WERI-Rb-1 (cell line): Measurements from ENCODE around the gene TPM1.

Experiments
- DNase-seq: peaks from one replicate; pipeline ENCODE4 v3.0.0-alpha.2; 2020
- H3K27ac ChIP-seq: fragments of 250-450 bp; sonication (Bioruptor Pico); 2 replicates; pipeline ENCODE4 v1.5.1; 2020; ENCODE audit warnings: mild to moderate bottlenecking, moderate library complexity
- H3K27me3 ChIP-seq: fragments of 250-450 bp; sonication (Bioruptor Pico); 2 replicates; pipeline ENCODE4 v1.5.1; 2021; ENCODE audit warnings: mild to moderate bottlenecking, low read depth, moderate library complexity; ENCODE audit not compliant: insufficient read depth, severe bottlenecking
- H3K36me3 ChIP-seq: fragments of 250-450 bp; sonication (Bioruptor Pico); 2 replicates; pipeline ENCODE4 v1.5.1; 2020; ENCODE audit warnings: mild to moderate bottlenecking, moderate library complexity
- H3K4me3 ChIP-seq: 2 replicates; pipeline ENCODE4 v1.5.1; 2011; ENCODE audit warnings: low read depth, mild to moderate bottlenecking, control low read depth, low read length
- H3K9me3 ChIP-seq: fragments of 250-450 bp; sonication (Bioruptor Pico); 2 replicates; pipeline ENCODE4 v1.5.1; 2021; ENCODE audit warnings: mild to moderate bottlenecking, moderate library complexity; ENCODE audit not compliant: severe bottlenecking
- CTCF ChIP-seq: IDR thresholded peaks from 2 replicates; pipeline ENCODE4 v1.5.1; 2011; ENCODE audit warnings: low read depth, mild to moderate bottlenecking, control low read depth, inconsistent platforms, low read length

Gene TPM1

GRCh38 chr15:63013052-63013808, 29.3 kb upstream of the TPM1 start:
- DNase-seq, result no peak
- TF ChIP-seq CTCF, result no peak
- no peak overlapping the region for H3K27ac ChIP-seq
- H3K4me3 ChIP-seq, result no peak overlapping the region
- H3K9me3 ChIP-seq, result no peaks in the 10 kb centered on the region
- H3K36me3 ChIP-seq, result no peaks in the 10 kb centered on the region
- H3K27me3 ChIP-seq, result no peaks in the 10 kb centered on the region

- TF ChIP-seq CTCF, result no peak
- Histone ChIP-seq H3K4me3 (no peak overlapping the region), H3K36me3 (no peaks in the 10 kb centered on the region), H3K9me3 (no peaks in the 10 kb centered on the region), H3K27me3 (no peaks in the 10 kb centered on the region), H3K27ac (no peak overlapping the region)
- DNase-seq, result no peak
Observed at GRCh38 chr15:63014578-63014977, 28.0 kb upstream of the TPM1 start.

GRCh38 chr15:63015618-63016017, 26.9 kb upstream of the TPM1 start:
- no peak for TF ChIP-seq CTCF
- Histone ChIP-seq H3K27ac (no peak overlapping the region), H3K36me3 (no peaks in the 10 kb centered on the region), H3K4me3 (no peak overlapping the region), H3K9me3 (no peaks in the 10 kb centered on the region), H3K27me3 (no peaks in the 10 kb centered on the region)
- no peak for DNase-seq

- no peaks in the 10 kb centered on the region for H3K9me3 ChIP-seq
- no peak for TF ChIP-seq CTCF
- no peaks in the 10 kb centered on the region for H3K36me3 ChIP-seq
- no peak overlapping the region for H3K27ac ChIP-seq
- H3K27me3 ChIP-seq, result no peaks in the 10 kb centered on the region
- DNase-seq, result no peak
- H3K4me3 ChIP-seq, result no peak overlapping the region
Observed at GRCh38 chr15:63016234-63016633, 26.3 kb upstream of the TPM1 start.

- no peak overlapping the region for H3K4me3 ChIP-seq
- TF ChIP-seq CTCF, result no peak
- H3K27ac ChIP-seq, result no peak overlapping the region
- H3K27me3 ChIP-seq, result no peaks in the 10 kb centered on the region
- no peak for DNase-seq
- H3K36me3 ChIP-seq, result no peaks in the 10 kb centered on the region
- no peaks in the 10 kb centered on the region for H3K9me3 ChIP-seq
Observed at GRCh38 chr15:63018639-63019038, 23.9 kb upstream of the TPM1 start.

- no peak for TF ChIP-seq CTCF
- Histone ChIP-seq H3K36me3 (no peaks in the 10 kb centered on the region), H3K27ac (no peak overlapping the region), H3K27me3 (no peaks in the 10 kb centered on the region), H3K4me3 (no peak overlapping the region), H3K9me3 (no peaks in the 10 kb centered on the region)
- no peak for DNase-seq
Observed at GRCh38 chr15:63019511-63020109, 22.9 kb upstream of the TPM1 start.
